Ureter (tissue), 1 donor: ENCODE results near the gene INTS3. TPM values are rescaled to one million over a fixed set of nuclear protein-coding genes. Genes with fewer than 3 reads are reported as not detected.
A peak's percentile ranks its signal among the peaks of the same experiment; 100 is the strongest.

Experiments used
- DNase-seq: peaks from one replicate; pipeline ENCODE4 v3.0.0-alpha.2; 2020; ENCODE audit warnings: low spot score
- total RNA-seq: library from RNA; stranded (reverse); gene quantifications from one replicate; pipeline ENCODE4 v1.2.4, GENCODE V29; 2023
- donor health status: DM: yes; HTN: yes; CAD: no.

The INTS3 gene, protein sequence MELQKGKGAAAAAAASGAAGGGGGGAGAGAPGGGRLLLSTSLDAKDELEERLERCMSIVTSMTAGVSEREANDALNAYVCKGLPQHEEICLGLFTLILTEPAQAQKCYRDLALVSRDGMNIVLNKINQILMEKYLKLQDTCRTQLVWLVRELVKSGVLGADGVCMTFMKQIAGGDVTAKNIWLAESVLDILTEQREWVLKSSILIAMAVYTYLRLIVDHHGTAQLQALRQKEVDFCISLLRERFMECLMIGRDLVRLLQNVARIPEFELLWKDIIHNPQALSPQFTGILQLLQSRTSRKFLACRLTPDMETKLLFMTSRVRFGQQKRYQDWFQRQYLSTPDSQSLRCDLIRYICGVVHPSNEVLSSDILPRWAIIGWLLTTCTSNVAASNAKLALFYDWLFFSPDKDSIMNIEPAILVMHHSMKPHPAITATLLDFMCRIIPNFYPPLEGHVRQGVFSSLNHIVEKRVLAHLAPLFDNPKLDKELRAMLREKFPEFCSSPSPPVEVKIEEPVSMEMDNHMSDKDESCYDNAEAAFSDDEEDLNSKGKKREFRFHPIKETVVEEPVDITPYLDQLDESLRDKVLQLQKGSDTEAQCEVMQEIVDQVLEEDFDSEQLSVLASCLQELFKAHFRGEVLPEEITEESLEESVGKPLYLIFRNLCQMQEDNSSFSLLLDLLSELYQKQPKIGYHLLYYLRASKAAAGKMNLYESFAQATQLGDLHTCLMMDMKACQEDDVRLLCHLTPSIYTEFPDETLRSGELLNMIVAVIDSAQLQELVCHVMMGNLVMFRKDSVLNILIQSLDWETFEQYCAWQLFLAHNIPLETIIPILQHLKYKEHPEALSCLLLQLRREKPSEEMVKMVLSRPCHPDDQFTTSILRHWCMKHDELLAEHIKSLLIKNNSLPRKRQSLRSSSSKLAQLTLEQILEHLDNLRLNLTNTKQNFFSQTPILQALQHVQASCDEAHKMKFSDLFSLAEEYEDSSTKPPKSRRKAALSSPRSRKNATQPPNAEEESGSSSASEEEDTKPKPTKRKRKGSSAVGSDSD
- 77.5 TPM for total RNA-seq

DNA sequence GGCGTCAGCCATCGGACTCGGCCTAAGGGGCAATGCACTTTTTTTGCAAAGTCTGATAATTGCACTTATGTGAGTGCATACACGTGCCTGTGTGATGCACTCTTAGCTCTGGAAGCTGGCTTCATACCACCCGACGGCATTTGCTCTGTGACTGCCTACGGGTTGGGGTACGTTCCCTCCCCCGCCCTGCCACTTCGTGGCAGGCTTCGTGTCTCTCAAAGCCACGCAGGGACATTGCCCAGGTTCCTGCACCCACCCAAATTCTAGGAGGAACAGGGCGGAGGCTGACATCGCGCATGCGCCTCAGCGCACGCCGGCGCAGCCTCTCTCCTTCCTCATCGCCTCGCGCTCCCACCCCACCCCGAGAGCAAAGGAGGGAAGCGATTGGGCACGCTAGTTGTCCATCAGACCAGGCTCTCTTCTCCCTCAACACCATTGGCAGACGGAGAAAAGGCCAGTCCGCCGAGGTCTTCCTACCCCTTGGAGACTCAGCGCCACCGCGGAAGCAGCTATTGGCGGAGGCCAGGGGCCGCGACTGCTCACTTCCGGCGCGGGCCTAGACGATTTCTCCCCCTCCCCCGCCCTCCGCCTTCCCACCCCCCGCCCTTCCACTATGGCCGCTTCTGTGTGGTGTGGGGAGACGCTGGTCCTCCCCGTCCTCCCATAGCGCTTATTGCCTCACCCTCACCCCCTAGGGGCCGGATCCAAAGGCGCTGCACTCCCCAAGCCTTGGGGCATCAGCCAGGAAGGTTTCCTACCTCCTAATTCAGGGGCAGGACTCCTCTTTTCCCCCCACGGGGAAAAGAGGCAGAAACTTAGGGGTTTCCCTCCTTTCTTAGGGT is at the start of gene INTS3:
Gene INTS3, plus strand, starts transcription at position 588 of the 842 bp plus-strand sequence. CDS start 585 bp downstream, outside the sequence.
- DNase-seq, result peak; percentile 100

DNA sequence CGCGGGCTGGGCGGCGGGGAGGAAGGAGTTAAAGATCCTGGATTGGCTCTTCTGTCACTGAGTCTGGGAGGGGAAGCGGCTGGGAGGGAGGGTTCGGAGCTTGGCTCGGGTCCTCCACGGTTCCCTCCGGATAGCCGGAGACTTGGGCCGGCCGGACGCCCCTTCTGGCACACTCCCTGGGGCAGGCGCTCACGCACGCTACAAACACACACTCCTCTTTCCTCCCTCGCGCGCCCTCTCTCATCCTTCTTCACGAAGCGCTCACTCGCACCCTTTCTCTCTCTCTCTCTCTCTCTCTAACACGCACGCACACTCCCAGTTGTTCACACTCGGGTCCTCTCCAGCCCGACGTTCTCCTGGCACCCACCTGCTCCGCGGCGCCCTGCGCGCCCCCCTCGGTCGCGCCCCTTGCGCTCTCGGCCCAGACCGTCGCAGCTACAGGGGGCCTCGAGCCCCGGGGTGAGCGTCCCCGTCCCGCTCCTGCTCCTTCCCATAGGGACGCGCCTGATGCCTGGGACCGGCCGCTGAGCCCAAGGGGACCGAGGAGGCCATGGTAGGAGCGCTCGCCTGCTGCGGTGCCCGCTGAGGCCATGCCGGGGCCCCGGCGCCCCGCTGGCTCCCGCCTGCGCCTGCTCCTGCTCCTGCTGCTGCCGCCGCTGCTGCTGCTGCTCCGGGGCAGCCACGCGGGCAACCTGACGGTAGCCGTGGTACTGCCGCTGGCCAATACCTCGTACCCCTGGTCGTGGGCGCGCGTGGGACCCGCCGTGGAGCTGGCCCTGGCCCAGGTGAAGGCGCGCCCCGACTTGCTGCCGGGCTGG is 49.1 kb upstream of the INTS3 start, which contains the start of gene NPR1:
Gene NPR1, plus strand, starts transcription at position 170 of the 818 bp plus-strand sequence. Its CDS starts 421 bp downstream, at position 591.
- peak; percentile 63 for DNase-seq

DNA sequence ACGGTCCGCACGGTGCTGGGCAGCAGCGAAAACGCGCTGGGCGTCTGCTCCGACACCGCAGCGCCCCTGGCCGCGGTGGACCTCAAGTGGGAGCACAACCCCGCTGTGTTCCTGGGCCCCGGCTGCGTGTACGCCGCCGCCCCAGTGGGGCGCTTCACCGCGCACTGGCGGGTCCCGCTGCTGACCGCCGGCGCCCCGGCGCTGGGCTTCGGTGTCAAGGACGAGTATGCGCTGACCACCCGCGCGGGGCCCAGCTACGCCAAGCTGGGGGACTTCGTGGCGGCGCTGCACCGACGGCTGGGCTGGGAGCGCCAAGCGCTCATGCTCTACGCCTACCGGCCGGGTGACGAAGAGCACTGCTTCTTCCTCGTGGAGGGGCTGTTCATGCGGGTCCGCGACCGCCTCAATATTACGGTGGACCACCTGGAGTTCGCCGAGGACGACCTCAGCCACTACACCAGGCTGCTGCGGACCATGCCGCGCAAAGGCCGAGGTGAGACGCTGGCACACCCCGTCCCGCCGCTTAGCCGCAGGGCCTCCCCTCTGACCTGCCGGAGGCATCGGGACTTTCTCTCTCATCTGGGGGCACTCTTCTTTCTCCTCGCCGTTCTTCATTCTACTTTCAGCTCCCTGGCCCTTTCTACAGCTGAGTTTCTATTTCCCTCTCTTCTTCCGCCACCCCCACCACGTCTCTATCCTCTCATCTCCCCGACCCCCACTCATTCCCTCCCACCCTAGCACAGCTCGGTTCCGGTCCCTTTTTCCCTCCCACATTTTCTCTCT is 48.3 kb upstream of the INTS3 start:
- DNase-seq, result no peak

DNA sequence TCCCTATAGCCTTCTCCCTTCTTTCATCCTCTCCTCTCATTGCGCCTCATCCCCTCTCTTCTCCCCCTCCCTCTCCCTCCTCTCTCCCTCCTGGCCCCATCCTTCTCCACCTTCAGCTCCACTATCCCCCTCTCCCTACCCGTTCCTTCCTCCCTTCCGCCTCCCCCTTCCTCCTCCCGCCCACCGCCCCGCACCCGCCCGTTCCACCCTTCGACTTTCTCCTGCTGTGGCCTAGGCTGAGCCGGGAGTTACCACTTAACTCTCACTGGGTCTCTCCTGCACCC is 47.8 kb upstream of the INTS3 start:
- DNase-seq, result no peak

DNA sequence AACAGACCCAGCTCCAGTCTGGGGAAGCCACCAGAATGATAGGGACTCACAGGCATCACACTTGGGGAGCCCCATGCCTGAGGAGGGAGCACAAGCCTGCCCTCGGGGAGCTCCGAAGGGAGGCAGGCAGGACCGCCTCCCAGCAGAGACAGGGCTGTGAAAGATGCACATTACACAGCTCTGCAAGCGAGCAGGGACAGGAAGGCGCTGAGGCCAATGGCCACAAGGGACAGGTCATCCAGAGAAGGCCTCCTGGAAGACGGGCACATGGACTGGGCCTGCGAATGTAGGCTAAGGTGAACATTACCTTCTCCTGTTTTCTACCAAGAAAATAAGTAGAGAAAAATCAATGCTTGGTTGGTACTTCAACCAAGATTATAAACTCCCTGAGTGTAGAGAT is 45.1 kb upstream of the INTS3 start:
- no peak for DNase-seq

DNA sequence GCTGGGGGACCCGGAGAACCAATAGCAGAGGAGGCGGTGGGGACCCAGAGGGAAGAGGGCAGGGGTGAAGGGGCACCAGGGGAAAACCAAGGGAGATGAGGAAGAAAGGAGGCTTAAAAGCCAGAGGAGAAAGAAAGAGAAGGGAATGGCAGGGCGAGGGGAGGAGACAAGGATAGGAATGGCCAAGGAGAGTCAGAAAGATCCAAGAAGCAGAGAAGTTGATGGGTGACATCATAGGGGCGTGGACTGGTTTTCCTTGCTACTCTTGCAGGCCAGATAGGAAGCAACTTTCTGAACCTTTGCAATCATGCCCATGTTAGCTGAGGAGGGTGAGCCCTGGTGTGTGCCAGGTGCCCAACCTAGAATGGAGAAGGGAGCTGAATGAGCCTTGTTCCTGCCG is 44.0 kb upstream of the INTS3 start:
- DNase-seq, result no peak

DNA sequence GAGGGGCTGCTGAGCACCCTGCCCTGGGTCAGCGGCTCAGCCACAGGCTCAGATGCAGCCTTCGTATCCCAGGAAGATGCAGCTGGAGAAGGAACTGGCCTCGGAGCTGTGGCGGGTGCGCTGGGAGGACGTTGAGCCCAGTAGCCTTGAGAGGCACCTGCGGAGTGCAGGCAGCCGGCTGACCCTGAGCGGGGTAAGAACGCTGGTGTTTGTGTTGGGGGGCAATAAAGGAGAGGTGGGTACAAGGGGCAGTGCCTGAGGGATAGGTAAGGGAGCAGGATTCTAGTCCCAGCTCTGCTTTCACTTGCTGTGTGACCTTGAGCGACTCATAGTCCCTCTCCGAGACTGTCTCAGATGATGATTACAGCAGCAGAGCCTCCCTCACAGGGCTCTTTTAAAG is 43.0 kb upstream of the INTS3 start:
- DNase-seq, result no peak

DNA sequence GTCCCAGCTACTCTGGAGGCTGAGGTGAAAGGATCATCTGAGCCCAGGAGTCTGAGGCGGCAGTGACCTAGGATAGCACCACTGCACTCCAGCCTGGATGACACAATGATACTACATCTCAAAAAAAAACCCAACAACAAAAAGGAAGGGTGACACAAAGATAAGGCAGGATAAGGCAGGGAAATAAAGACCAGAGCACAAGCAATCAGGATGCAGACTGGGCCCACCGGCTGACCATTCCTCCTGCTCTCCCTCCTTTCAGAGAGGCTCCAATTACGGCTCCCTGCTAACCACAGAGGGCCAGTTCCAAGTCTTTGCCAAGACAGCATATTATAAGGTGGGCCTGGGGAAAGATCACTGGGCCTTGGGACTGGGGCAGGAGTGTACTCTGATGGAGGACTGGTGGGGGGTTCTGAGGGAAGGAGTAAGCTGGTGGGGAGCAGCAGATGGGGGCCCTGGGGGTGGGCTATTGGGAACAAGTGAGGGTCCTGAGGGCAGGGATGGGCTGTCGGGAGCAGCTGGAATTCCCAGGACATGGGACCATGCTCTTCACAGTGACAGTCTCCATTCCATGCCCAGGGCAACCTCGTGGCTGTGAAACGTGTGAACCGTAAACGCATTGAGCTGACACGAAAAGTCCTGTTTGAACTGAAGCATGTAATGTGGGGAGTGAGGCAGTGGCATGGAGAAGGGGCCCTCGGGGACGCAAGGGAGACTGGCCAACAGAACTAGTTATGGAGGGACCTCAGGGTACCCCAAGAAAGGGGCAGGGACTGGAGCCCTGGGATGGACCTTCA is 42.1 kb upstream of the INTS3 start:
- no peak for DNase-seq

DNA sequence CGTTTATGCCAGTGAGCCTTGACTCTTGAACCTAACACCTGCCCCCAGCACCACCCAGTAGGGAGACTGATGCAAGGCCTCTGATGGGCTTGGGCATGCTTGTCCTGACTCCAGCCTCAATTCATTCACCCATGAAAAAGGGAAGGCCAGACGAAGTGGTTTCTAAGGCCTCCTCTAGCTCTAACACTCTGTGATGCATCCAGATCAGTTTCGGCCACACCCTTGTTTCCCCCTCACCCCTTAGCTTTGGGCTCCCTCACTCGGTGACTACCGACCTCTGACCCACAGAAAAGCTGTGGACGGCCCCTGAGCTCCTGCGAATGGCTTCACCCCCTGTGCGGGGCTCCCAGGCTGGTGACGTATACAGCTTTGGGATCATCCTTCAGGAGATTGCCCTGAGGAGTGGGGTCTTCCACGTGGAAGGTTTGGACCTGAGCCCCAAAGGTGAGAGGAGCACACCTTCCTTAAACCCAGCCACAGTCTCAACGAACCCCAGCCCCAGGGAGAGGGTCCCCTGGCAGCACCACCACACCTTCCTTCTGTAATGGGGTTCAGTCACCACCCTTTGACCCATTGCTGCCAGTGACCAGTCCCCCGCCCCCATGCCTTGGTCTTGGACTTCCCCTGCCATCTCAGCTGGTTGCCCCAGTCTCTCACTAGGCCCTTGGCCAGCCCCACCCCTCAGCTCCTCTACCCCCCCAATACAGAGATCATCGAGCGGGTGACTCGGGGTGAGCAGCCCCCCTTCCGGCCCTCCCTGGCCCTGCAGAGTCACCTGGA is 40.3 kb upstream of the INTS3 start:
- no peak for DNase-seq

DNA sequence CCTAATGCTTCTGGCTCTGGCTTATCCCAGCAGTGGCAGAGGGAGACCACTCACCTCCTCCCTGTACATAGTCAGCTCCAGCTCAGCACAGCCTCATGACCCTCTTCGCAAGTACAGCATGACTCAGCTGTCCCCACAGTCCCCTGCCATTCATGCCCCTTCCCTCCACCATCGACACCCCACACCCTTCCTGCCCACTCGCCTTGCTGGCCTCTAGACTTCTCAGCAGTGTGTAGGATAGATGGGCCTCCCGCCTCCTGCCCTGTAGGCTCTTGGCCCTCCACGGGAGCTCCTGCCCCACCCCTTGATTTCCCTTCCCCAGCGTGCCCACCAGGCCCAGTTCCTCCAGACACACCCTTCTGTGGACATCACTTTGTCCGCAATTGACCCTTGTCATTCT is 39.6 kb upstream of the INTS3 start:
- no peak for DNase-seq

DNA sequence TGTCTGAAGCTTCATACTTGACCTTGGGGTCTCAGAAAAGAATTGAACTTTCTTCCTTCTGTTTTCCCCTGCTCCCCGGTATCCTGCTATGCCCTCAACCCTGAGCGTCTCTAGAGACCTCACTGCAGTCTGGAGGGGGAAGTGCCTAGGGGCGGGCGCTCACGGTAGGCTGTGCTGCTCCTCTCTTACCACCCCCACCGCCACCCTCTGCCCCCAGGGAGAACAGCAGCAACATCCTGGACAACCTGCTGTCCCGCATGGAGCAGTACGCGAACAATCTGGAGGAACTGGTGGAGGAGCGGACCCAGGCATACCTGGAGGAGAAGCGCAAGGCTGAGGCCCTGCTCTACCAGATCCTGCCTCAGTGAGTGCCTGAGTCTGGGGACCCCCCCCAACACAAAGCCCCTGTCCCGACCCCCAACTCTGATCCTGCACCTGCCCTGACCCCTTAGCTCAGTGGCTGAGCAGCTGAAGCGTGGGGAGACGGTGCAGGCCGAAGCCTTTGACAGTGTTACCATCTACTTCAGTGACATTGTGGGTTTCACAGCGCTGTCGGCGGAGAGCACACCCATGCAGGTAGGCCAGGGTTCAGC is 39.0 kb upstream of the INTS3 start:
- DNase-seq, result no peak

DNA sequence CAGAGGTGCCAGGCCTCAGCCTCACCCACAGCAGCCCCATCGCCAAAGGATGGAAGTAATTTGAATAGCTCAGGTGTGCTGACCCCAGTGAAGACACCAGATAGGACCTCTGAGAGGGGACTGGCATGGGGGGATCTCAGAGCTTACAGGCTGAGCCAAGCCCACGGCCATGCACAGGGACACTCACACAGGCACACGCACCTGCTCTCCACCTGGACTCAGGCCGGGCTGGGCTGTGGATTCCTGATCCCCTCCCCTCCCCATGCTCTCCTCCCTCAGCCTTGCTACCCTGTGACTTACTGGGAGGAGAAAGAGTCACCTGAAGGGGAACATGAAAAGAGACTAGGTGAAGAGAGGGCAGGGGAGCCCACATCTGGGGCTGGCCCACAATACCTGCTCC is 34.4 kb upstream of the INTS3 start:
- no peak for DNase-seq

DNA sequence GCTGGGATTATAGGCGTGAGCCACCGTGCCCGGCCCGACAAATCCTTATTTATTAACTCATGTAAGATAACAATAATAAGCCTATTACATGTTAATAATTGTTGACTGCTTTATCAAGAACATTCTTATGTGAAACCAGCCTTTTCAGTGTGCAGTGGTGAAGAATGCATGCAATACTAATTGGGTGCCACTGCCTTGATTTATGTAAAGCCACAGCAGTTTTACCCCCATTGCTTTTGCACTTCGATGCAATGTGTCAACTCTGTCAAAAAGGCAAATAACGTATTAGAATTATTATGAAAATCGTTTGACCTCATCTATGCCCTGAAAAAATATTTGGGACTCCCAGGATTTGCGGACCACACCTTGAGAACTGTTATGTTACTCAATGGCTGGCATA is 31.1 kb upstream of the INTS3 start:
- DNase-seq, result no peak

DNA sequence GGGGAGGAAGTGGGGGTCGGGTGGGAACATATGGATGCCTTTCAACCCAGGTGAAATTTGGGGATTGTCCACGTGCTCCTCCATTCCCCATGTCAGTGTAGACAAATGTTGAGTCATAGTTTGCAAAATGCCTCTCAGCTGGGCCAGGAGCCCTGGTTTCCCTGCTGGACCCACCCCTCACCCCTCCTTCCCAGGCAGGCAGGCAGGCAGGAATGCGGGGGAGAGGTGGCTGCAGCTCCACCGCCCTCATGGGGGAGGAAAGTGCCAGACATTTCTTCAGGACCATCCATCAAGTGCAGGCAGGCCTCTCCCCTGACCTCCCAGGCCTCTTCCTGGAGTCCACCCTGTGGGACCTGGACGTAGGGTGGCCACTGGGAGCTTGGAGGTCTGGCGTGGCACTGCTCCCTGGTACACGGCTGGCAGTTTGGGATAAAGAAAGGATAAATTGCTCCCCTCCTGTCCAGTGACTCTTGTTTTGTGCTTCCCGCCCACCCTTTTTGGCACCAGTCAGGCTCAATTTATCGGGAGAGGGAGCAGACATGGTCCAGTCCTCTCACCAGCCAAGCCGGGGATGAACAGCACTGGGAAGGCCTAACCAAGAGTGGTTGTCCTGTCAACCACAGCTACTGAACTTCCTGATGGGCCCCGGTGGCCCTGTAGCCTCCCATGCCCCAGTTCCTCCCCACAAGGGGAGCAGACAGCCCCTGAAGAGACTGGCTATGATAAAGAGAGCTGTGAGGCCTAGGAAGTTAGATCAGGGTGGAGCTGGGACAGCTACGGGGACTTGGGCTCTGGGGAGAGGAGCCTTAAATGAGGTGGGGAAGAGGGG is 30.4 kb upstream of the INTS3 start:
- peak; percentile 67 for DNase-seq

DNA sequence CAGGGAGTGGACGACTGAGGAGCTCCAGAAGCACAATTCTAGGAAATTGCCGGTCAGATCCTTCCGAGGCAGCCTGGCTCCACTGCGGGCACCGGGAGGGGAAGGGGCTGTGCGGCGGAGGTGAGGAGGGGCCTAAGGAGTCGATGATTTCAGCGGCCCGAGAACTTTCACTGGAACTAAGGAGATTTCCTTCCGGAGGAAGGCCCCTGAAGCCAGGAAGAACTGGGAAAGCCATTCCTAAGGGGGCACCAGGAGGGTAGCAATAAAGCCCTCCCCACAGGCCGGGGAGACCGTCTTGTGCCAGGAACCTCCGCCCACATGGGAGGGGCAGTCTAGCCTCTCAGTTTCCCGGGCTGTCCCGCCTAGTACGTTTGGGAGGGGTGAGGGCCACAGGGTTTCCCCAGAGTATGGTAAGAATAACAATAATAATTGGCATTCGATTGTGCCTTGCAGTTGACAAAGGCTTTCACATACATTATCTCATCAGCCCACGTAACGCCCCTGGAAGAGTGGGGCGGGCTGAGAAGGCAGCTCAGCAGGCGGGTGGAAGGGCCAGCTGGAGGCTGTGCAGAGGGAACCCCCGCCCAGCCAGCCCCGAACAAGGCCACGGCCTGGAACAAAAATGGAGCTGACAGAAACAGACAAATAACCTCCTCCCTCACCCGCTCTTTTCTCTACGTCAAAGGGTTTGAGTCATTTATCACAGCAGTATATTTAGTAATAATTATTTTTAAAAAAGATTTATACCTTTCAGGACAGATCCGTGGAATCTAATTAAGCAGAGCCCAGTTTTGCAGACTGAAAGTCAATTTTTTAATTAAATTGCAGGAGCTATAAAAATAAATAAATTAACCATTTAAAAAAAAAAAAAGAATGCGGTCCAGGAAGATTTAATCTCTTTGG is 29.6 kb upstream of the INTS3 start:
- DNase-seq, result peak; percentile 71
